ENCODE measurements around the gene TMEM63A.
"Not testable (repeated sequence)": the region's sequence is repeated elsewhere in the genome, so short reads cannot be mapped to it uniquely, and the experiment has no call there.

TMEM63A gene

DNA sequence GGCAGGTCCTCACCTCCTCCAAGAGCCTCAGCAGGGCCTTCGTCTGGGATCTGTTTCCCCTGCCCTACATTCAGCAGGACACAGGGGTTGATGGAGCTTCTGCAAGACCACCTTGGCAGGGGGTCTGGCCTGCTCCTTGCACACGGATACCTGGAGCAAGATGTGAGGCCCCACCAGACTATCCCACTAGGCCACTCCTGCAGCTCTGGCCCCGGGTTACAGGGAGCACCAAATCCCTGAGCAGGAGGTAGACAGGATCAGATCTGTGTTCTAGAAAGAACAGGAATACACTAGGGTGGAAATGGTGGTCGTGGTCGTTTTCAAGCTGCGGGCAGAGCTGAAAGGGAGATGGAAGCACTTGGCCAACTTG lies 38.8 kb downstream of the TMEM63A start:
- DNase-seq, result no peak

DNA sequence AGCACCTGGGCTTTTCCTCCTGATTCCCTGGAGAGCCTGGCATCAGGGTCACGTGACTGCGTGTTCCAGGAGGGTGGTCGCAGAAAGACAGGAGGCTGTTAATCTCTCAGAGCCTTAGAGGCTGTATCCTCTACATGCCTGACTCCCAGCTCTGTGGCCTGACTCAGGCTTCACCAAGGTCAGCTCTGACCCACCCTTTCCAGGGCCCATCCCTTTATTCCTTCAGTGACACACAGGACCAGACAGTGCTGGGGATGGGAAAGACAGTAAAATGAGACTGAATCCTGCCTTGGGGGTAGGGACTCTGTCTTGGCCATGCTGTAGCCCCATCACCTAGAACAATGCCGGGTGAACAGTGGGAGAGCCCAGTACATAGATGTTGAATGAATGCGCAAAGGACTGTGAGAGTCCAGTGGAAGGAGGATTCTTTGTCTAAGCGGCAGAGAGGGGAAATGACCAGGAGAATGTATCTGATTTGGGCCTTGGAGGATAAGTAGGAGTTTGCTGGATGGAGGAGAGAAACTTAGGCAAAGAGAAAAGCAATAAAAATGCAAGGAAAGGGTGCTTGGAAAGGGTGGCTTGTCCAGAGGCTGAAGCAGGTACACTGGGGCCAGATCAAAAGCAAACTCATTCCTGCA lies 39.3 kb downstream of the TMEM63A start:
- DNase-seq, result no peak

DNA sequence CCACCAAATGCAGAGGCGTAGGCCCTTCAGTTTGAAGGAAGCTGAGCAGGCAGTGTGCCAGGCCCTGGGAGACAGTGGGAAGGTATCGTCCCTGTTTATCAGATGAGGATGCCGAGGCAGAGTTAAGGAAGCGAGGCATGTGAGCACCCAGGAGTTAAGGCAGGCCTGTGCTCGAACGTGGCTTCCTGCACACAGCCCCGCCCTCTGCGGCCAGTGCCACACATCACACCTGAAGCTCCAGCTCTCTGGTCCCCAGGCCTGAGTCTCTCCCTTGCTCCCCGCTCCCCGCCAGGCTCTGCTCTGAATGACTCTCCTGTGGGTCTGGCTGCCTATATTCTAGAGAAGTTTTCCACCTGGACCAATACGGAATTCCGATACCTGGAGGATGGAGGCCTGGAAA lies 40.1 kb downstream of the TMEM63A start:
- DNase-seq, result no peak

DNA sequence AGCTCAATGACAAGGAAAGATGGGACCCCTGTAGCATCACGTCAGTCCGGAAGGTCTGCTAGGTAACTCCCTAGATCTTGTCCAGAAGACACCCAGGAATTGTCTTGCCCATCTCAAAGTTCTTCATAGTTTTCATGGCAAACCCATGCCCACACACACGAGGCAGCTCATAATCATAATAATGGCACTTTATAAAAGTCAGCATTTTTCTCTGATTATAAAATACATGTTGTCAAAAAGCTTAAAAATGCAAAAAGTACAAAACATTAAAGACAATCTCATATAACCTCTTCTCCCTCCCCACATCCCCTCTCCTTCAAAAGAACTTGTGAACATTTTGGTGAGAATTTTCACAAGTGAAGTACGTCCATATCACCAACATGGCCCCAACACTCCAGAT lies 41.5 kb downstream of the TMEM63A start:
- no peak for DNase-seq

DNA sequence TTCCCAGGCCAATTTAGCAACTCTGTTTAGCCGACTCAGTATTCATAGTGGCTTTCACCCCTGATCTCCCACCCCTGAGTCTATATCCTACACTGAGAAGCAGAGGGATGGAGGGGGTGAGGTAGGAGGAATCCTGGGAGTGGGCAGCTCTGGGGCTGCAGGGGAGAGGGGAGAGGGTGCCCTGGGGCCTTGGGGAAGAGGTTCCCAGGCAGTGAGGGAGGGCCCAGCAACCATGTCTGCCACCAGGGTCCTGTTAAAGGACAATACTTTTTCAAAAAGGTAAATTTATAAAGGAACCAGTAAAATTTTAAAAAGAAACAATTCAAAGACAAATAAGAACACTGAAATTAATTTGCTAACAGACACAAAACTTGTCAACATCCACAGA lies 42.0 kb downstream of the TMEM63A start:
- no peak for DNase-seq

DNA sequence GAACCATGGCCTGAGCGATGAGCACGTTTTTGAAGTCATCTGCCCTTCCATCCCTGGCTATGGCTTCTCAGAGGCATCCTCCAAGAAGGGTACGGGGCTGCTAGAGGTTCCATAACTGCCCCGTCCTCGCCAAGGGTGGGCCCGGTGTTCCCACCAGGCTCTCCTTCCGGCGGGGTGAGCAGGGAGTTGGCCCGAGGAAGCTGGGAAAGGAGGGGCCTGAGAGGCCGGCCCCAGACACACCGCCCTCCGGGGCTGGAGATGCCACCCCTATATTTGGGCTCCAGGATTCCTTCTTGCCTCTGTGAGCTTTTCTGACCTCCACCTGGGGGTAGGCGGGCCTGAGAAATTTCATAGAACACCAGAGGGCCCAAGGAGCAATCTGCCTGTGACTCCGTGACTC lies 43.4 kb downstream of the TMEM63A start:
- DNase-seq, result no peak

DNA sequence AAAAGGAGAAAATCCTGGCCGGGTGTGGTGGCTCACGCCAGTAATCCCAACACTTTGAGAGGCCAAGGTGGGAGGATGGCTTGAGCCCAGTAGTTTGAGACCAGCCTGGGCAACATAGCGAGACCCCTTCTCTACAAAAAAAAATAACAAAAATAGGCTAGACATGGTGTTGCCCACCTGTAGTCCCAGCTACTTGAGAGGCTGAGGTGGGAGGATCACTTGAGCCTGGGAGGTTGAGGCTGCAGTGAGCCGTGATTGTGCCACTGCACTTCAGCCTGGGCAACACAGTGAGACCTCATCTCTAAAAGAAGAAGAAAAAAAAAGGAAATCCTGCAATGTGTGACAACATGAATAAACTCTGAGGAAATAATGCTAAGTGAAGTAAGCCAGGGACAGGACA lies 45.9 kb downstream of the TMEM63A start:
- DNase-seq, result not testable (repeated sequence)

DNA sequence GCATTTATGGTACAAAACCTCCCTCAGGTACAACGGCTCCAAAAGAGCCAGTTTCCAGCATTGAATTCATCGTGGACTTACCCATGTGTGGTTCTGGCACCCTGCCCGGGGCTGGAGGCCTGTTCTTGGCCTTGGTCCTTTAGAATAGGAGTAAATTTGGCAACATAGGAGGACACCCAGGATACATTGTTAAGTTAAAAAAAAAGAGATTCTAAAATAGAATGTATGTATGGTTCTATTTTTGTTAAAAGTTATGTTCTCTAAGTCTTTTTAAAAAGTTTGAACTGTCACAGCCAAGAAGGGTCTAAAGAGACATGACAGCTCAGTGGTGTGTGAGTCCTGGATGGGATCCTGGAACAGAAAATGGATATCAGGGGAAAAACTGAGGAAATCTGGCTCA lies 46.3 kb downstream of the TMEM63A start:
- DNase-seq, result no peak

DNA sequence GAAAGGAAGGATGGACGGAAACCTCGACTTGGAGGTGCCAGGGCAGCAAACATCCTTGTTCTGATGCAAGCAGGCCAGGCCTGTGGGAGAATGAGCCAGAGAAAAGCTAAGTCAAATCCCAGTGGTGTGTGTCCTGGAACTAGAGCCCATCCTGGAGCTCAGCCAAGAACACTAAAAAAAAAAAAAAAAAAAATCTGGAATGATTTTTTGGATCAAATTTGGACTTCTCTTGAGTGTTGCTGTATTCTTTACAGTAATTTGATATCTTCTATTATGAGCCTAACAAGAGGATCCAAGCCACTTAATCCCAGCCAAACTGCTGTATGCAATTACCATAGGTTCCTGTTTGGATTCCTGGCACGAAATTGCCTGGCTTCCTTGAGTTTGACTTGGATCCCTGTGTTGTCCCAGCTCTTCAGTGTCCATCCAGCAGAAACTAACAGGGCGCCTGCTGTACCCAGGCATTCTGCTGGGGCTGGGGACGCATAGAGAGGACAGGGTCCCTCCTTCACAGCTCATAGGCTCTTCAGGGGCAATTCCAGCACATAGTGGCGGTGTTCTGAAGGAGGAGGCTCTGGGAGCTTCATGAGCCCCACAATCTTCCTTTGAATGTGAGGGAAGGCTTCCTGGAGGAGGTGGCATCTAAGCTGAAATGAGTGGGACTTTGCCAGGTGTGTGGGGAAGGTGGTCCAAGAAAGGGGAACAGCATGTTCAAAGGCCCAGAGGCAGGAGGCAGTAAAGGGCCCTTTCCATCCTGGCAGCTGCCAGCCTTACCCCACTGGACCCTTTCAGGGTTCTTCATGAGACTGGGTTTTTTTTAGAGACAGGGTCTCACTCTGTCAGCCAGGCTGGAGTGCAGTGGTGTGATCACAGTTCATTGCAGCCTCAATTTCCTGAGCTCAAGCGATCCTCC lies 47.5 kb downstream of the TMEM63A start:
- no peak for DNase-seq

DNA sequence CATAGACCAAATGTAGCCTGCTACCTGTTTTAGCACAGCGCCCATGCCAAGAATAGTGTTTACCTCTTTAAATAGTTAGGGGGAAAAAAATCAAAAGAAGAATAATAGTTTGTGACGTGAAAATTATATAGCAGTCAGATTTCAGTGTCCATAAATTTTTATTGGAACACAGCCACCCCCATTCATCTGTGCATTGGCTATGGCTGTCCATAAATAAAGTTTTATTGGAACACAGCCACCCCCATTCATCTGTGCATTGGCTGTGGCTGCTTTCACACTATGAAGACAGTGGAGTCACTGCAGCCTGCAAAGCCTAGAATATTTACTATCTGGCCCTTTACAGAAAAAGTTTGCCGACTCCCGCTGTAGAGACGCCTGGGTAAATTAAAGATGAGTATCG lies 51.3 kb downstream of the TMEM63A start:
- DNase-seq, result no peak

DNA sequence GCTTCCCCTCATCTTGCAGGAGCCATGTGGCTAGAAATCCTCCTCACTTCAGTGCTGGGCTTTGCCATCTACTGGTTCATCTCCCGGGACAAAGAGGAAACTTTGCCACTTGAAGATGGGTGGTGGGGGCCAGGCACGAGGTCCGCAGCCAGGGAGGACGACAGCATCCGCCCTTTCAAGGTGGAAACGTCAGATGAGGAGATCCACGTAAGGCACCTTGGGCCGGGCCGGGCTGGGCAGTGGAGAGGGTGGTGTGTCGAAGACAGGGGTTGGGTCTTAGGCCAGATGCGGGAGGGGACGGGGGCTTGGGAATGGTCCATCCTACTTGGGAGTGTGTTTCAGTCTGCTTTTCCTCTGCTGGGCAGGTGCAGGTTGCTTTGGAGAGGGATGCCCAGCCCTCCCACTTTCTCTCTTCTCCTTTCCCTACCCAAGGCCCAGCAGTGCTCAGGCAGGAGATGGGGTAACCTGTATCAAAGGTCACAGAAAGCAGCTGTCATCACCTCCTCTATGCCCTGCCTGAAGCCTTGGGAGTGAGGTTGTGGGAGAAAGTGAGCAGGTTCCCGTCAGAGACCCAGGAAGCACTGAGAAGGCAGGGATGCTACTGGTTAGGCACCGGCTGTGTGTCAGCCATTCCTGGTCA lies 53.4 kb downstream of the TMEM63A start:
- no peak for DNase-seq

DNA sequence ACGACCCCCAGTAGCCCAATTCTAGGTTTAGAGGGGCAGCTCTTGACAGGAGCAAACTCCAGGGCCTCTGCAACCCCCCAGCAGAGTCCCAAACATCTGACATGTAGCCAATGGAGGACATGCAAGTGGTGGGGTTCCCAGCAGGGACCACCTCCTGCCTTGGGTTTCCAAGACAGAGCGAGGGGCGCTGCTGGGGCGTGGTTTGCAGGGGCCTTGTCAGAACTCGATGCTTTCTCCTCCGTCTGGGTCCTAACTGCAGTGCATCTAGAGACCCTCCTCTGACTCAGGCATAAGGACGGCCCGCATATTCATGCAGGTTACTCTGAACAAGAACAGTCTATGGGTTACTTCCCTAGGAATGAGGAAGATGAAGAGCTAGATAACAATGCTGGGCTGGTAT lies 55.1 kb downstream of the TMEM63A start:
- no peak for DNase-seq

DNA sequence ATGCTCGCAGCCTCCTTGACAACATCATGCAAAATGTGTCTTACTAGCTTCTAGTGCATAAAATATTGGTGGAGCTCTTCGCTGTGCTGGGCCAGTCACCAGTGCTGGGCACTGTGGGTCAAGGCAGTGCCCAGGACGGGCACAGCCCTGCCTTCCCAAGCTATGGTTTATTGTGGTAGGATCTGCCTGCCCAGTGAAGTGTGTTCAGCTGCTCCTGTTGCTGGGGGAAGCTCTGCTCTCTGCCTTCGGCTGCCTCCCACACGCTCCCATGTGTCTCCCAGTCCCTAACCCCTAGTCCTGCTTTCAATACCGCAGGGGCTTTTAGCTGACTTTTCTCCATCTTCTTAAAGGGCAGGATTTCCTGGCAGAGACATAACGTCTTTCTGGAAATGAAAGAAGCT lies 56.6 kb downstream of the TMEM63A start:
- no peak for DNase-seq

DNA sequence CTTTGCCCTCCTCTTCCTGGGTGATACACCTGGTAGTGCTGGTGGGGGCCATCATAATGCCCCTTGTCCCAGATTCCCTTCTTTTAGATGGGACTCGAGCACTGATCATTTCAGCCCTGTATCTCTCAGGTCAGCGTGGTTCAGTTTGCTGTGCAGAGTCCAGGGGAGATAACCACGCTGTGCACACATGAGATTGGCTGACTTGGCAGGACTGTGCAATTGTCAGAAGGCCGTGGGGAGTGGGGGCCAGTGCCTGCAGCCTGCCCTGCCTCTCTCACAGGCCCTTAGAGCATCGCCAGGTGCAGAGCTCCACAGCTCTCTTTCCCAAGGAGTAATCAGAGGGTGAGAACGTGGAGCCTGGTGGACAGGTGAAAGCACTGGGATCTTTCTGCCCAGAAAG lies 57.1 kb downstream of the TMEM63A start:
- DNase-seq, result no peak

DNA sequence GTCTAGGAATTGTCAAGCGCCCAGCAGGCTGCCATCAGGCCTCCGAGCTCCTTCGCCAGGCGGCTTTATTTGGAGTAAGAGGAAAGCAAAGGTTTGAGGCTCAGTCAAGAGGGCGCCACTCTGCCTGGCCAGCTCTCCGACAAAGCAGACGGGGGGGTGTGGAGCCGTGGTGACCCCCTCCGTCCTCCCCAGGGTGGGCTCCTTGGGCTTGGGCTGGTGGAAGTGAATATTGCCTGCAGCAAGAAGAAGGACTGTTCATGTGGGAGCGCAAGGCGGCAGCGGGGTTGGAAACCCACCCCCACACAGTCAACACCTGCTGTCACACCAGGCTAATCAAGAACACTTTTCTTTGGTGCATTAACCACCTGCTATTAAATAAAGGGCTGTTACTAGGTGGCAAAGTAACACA lies 57.6 kb downstream of the TMEM63A start:
- DNase-seq, result no peak

DNA sequence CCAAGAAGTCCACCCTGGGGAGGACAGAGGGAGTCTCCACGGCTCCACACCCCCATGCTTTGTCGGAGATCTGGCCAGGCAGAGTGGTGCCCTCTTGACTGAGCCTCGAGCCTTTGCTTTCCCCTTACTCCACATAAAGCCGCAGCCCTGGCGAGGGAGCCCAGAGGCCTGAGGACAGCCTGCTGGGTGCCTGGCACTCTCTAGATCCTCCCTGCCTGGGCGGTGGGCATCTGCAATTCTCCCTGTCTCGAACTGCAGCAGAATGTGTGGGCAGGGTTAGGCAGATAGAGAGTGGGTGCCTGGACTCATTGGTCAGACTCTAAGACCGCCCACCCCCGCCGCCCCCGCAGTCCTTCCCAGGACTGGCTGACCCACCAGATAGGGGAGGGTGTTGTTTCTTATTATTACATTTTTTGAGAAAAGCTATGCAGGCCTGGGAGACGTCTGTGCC lies 58.3 kb downstream of the TMEM63A start:
- DNase-seq, result no peak

DNA sequence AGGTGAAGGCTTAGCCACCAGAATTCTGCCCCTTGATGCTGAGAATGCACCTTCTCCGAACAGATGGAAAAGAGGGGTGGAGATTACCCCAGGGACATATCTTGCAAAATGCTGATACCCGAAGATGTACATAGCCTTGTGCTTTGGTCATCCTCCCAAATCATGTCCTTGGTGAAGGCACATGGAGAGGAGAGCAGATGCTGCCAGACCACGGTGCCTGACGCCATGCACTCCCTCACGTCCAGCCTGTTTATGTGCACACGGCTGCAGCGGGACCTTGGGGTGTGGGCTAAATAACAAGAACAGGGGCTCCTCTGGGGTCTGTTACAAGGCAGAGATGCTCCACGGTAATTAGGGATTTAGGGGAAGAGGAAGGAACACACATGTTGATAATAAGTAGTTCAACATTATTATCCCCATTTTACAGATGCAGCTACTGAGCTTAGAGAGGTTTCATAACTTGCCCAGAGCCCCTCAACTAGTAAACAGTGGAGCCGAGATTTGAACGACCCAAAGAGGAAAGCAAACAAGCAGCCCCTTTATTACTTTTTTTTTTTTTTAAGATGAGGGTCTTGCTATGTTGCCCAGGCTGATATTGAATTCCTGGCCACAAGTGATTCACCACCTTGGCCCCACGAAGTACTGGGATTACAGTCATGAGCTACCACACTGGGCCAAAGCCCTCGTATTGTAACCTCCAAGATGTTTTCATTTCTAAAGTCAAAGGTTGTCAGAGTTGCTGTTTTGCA lies 59.4 kb downstream of the TMEM63A start:
- DNase-seq, result no peak

DNA sequence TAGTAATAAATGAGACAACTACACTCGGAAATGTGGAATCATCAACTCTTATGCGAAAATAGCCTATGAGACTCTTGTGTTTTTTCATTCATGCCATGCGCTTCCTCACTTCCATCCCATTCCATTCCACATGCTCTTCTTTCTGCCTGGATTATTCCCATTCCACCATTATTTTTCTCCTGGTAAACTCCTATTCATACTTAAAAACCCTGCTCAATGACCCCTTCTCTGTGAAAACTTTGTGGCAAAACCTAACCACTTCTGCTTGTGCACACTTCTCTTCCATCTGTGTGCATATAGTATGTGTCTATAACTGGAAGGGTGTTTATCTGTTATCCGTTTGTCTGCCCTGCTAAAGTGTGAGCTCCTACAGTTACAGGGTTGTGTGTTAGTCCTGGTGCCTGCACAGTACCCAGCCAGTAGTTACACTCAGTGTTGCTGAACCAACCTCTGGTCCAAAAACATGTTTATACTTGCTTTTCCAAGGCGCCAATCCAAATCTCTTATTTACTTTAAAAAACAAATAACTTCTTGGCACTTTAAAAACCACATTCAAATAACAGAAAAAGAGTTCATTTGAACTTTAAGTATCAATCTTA lies 61.6 kb downstream of the TMEM63A start:
- DNase-seq, result no peak

DNA sequence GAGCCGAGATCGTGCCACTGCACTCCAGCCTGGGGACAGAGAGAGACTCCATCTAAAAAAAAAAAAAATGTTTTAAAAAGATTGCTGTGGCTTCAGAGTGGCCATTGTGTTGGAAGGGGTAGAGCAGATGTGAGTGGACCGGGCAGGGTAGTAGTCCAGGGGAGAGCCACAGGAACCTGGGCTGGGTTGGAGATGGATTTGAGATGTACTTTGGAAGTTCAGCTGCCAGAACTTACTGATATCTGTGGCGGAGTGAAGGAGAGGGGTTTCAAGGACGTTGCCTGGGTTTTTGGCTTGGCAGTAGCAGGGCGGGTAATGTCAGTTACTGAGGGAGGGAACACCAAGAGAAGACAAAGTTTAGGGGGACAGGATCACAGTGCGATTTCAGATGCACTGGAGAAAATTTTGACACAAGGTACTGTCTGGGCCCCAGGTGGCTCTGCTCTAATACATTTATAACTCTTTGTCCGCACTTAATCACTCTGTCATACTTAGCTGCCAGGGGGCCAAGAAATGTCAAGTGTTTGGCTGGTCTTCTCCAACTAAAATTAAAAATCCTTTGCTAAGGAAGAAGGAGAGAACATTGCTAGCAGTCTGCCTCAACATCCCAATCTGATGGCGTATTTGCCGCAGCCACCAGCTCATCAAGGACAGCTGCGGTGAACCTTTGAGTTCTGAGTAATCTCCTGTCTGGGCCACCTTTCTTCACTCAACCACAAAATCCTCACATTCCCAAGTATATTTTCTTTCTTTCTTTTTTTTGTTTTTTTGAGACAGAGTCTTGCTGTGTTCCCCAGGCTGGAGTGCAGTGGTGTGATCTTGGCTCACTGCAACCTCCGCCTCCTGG lies 62.6 kb downstream of the TMEM63A start:
- DNase-seq, result no peak

DNA sequence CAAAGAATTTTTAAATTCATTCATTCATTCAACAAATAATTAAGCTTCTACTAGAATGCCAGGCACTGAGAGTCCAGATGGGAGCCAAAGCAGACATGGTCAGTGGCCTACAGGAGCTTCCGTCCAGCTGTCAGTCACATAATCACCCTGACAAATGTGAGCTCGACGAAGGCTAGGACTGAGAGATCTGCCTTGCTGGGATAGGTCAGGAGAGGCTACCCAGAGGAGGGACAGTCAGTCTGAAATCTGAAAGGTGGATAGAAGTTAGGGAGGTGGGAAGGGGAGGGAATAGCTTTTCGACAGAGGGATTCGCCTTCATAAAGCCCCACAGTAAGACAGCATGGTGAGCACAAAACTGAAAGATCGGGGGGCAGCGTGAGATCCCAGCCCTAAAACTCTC lies 64.0 kb downstream of the TMEM63A start:
- no peak for DNase-seq

DNA sequence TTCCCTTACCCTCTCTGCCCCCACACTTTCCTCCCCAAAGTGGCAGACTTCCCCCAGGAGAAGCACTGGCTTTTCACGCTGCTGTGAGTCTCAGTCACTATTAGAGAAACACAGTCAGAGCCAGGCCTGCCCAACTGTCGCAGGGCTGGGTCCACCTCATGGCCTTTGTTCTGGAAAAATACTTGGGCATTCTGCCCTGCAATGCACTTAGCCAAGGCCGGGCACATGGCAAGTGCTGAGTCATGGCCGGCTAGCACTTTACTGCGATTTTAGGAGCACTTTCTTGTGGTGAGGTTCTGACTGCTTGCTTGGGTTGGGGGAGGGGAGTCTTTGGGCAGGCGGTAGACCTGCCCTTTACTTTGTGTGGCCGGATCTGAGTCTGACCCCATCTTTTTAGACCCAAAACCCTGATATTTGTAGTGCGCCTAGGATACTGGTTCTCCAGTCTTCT lies 64.5 kb downstream of the TMEM63A start:
- DNase-seq, result peak; percentile 17
